ENCODE results near the gene WWOX.
A peak's percentile ranks its signal among the peaks of the same experiment; 100 is the strongest.

The WWOX gene

GRCh38 chr16:78195797-78196196 lies 96.3 kb downstream of the WWOX start:
- no peak for ATAC-seq
- TF ChIP-seq ISL1 (CRISPR knock-in tag; IDR thresholded peaks at IDR 0.05), result no peak
- TF ChIP-seq ZFP30 (CRISPR knock-in tag; IDR thresholded peaks at IDR 0.05), result no peak
- TF ChIP-seq GLIS3 (CRISPR knock-in tag; IDR thresholded peaks at IDR 0.05), result no peak
- TF ChIP-seq ARNTL (CRISPR knock-in tag; IDR thresholded peaks at IDR 0.05; ENCODE audit: borderline replicate concordance, low read depth), result no peak
- no peak for TF ChIP-seq BACH2 (CRISPR knock-in tag; IDR thresholded peaks at IDR 0.05; ENCODE audit: borderline replicate concordance)
- no peak for TF ChIP-seq TSHZ2 (CRISPR knock-in tag; IDR thresholded peaks at IDR 0.05)
- TF ChIP-seq ZNF70 (CRISPR knock-in tag; IDR thresholded peaks at IDR 0.05), result no peak
- no peak for TF ChIP-seq TOX (CRISPR knock-in tag; IDR thresholded peaks at IDR 0.05; ENCODE audit: borderline replicate concordance)
- no peak for TF ChIP-seq PPARA (CRISPR knock-in tag; IDR thresholded peaks at IDR 0.05; ENCODE audit: borderline replicate concordance)
- TF ChIP-seq ZC3H10 (CRISPR knock-in tag; IDR thresholded peaks at IDR 0.05), result no peak
- TF ChIP-seq PATZ1 (CRISPR knock-in tag; IDR thresholded peaks at IDR 0.05; ENCODE audit: borderline replicate concordance), result no peak
- no peak for TF ChIP-seq POU6F1 (CRISPR knock-in tag; IDR thresholded peaks at IDR 0.05; ENCODE audit: borderline replicate concordance, low read depth)
- TF ChIP-seq TCF4 (CRISPR knock-in tag; IDR thresholded peaks at IDR 0.05; ENCODE audit: borderline replicate concordance), result no peak
- no peak for TF ChIP-seq SNAI2 (CRISPR knock-in tag; IDR thresholded peaks at IDR 0.05)
- no peak for TF ChIP-seq RARB (CRISPR knock-in tag; IDR thresholded peaks at IDR 0.05)

GRCh38 chr16:78196502-78196901 lies 97.0 kb downstream of the WWOX start:
- peak; percentile 32; the same call in 1 of the 3 replicates for ATAC-seq
- TF ChIP-seq ISL1 (CRISPR knock-in tag; IDR thresholded peaks at IDR 0.05) (peak; percentile 62), ARNTL (CRISPR knock-in tag; IDR thresholded peaks at IDR 0.05; ENCODE audit: borderline replicate concordance, low read depth) (no peak), ZC3H10 (CRISPR knock-in tag; IDR thresholded peaks at IDR 0.05) (no peak), TOX (CRISPR knock-in tag; IDR thresholded peaks at IDR 0.05; ENCODE audit: borderline replicate concordance) (no peak), POU6F1 (CRISPR knock-in tag; IDR thresholded peaks at IDR 0.05; ENCODE audit: borderline replicate concordance, low read depth) (no peak), TSHZ2 (CRISPR knock-in tag; IDR thresholded peaks at IDR 0.05) (no peak), OSR1 (CRISPR knock-in tag; IDR thresholded peaks at IDR 0.05) (no peak), ZFP30 (CRISPR knock-in tag; IDR thresholded peaks at IDR 0.05) (no peak), ZNF70 (CRISPR knock-in tag; IDR thresholded peaks at IDR 0.05) (no peak), TCF4 (CRISPR knock-in tag; IDR thresholded peaks at IDR 0.05; ENCODE audit: borderline replicate concordance) (0 out of 2 replicates have a peak, but pooled peaks have one; percentile 16), PATZ1 (CRISPR knock-in tag; IDR thresholded peaks at IDR 0.05; ENCODE audit: borderline replicate concordance) (no peak), ZFP3 (CRISPR knock-in tag; IDR thresholded peaks at IDR 0.05) (no peak), ZNF565 (CRISPR knock-in tag; conservative IDR thresholded peaks at IDR 0.05; ENCODE audit: low read depth) (no peak), CSRNP3 (CRISPR knock-in tag; IDR thresholded peaks at IDR 0.05) (no peak), CSDC2 (CRISPR knock-in tag; IDR thresholded peaks at IDR 0.05) (no peak), PPARA (CRISPR knock-in tag; IDR thresholded peaks at IDR 0.05; ENCODE audit: borderline replicate concordance) (no peak), GLIS3 (CRISPR knock-in tag; IDR thresholded peaks at IDR 0.05) (no peak), ZNF8 (CRISPR knock-in tag; IDR thresholded peaks at IDR 0.05) (no peak), RARB (CRISPR knock-in tag; IDR thresholded peaks at IDR 0.05) (no peak), BACH2 (CRISPR knock-in tag; IDR thresholded peaks at IDR 0.05; ENCODE audit: borderline replicate concordance) (no peak), ESRRG (CRISPR knock-in tag; IDR thresholded peaks at IDR 0.05) (no peak), SNAI2 (CRISPR knock-in tag; IDR thresholded peaks at IDR 0.05) (0 out of 2 replicates have a peak, but pooled peaks have one; percentile 46)

Data from SK-N-SH treated with all-trans-retinoic acid at 6 μM for 48 hours (cell line).